Activated T-helper 9 cell treated with anti-CD3 and anti-CD28 coated beads, Interleukin-2, amount 50 U/mL, for 16 hours (primary cell): ENCODE measurements around the gene DEDD2.

Experiments used
- DNase-seq: peaks from one replicate; pipeline ENCODE4 v3.0.0-alpha.2; 2020; ENCODE audit warnings: low read depth

The DEDD2 gene

DNA sequence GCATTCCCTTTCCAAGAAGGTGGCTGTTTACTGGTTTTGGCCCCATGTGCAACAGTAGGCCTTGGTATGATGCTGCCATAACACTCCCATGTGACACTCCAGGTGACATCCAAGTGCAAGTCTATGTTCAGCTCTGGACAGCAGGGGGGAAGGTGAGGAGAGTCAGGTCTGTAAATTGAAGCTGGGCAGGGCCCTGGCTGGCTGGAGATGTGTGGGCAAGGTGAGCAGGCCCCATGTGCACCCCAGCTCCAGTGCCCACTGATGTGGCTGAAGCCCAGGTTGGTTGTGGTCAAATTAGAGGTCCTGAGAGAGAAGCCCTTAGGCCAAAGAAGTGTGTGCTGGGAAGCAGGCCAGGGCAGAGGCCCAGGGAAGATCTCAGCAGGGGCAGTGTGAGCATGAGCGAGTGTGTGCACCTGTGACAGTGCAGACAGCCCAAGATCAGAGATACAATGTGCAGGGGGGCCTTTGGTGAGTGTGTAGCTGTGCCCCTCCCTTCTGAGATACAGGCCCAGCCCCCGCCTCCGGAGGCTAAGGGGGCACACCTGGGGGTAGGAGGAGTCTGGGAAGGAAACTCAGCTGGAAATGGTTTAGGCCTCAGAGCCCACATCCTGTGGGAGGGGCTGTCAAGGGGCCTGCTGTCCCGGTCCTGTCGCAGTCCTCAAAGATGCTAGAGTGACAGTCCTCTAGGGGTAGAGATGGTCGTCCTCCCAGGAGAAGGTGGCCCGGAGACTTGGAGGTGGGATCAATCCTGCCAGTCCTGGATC is 18.6 kb downstream of the DEDD2 start:
- peak; percentile 50 for DNase-seq

DNA sequence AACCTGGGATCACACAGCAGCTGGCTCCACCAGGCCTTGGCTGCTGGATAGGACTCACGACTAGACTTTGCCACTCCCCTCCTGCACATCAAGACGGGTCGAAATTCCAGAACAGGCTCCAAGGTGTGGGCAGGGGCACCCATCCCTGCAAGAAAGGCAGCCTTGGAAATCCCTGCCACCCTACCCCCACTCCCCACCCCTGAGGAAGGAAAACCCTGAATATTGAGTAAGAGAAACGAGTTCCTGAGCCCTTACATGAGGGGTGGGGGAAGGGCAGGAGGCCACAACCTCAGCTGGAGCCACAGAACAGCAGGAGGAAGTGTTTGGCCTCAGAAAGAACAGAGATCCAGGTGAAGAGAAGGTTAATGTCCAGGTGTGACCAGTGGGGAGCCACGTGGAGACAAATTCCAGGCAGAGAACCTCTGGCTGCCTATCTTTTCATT is 20.1 kb downstream of the DEDD2 start:
- DNase-seq: no peak

DNA sequence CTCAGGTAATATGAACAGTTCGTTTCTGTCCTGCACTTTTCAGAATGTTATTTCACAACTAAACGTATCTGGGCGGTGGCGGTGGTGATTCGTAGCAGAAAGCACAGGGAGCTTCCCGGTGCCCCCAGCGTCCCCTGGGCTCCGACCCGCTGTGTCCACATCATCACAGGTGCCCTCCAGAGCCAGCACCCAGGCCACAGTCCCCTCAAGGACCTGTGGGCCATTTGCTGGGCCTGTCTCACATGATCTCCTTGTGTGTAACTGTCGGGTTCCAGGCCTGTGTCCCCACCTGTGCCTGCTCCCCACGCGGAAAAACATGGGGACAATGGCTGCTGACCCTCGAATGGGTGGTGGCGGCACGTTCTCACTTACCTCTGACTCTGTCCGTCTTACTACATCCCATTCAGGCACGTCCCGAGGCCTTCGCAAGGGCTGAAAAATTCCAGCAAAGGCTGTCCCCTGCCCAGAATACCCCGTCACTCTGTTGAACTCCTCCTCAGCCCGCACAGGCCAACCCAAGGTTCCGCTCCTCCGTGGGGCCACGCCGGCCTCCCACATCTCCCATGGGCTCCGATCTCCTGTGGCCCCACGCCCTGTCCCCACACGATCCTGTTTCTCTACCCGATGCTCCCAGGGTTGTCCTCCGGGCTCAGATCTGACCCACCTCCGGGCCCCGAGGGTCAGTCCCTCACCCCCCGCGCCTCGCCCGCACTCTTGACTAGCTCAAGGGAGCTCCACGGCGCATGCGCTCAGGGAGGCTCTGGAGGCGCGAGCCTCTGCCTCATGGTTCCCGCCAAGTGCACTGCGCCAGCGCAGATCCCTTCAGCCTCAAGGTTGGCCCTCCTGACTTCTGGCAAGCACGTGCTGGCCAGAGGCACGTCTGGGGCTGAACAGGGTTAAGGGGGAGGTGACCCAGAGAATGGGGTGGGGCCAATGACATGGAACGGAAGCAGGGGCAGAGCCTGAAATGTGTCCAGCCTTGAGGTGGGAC is 21.2 kb downstream of the DEDD2 start:
- no peak for DNase-seq

DNA sequence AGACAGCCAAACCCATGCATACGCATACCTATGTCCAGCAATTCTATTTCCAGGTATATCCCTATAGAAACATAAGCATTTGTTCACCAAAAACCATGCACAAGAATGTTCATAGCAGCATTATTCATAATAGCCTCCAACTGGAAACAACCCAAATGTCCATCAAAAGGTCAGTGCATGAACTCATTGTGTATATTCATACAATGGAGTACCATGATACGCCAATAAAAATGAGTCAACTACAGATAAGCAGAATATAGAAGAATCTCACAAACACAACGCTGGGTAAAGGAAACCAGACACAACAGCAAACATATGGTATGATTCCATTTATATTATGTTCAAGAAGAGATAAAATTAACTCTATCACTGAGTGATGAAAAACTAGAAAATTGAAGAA is 23.8 kb downstream of the DEDD2 start:
- no peak for DNase-seq

DNA sequence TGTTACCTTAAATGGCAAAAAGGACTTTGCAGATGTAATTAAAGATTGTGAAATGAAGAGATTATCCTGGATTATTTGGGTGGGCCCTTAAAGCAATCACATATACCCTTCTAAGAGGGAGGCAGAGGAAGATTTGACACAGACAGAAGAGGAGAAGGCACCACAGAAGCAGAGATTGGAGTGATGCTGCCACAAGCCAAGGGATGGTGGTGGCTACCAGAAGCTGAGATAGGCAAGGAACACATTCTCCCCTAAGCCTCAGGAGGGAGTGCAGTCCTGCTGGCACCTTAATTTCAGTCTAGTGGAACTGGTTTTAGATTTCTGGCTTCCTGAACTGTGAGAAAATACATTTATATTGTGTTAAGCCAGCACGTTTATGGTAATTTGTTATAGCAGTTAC is 24.2 kb downstream of the DEDD2 start:
- DNase-seq: no peak

DNA sequence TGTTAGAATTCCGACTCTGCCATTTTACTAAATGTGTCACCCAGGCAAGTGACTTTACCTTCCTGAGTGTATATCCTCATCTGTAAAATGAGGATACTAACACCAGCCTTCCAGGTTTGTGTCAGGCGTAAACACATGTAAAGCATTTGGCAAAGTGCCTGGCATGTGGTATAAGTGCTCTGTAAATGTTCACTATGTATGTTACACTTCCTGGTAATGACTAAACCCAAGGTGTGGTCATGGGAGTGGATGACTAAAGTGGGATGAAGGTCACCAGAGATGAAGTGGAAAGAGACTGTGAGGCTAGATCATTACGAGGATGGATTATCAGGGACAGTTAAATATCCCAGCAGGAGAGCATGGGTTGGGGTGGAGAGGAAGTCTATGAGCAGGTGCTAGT is 25.6 kb downstream of the DEDD2 start:
- no peak for DNase-seq

DNA sequence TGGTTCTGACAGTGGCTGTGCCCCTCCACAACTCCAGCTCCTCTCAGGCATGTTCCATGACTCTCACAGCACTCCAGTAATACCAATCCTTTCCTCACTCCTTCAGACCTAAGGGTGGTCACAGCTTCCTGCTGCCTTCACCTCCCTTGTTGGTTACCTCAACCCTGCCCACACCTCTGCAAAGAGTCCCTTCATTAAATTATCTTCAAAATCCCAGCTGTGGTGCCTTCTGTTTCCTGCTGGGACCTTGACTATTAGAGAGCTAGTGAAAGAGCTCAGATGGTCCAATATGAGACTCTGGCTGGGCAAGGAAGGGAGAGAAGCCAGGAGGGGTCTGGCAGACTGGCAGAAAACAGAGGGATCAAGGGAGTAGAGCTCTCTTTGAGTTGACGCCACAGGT is 26.1 kb downstream of the DEDD2 start:
- DNase-seq: no peak

DNA sequence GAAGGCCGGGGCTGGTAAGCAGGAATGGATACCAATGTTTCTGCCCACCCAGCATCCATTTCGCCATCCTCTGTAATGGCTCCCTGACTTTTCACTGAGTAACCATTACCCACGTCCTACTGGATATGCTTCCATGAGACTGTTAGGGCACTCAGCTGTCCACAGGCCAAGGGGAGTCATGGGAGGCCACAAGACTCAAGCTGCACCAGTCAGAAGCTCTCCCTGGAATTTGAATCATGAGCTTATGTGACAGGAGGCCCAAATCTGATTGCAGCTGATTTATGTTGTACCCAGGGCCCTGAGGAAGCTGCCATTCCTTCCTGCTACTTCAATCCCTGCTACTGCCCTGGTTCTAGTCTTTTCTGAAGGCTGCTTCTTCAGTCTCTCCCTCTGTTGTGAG is 28.3 kb downstream of the DEDD2 start:
- no peak for DNase-seq

DNA sequence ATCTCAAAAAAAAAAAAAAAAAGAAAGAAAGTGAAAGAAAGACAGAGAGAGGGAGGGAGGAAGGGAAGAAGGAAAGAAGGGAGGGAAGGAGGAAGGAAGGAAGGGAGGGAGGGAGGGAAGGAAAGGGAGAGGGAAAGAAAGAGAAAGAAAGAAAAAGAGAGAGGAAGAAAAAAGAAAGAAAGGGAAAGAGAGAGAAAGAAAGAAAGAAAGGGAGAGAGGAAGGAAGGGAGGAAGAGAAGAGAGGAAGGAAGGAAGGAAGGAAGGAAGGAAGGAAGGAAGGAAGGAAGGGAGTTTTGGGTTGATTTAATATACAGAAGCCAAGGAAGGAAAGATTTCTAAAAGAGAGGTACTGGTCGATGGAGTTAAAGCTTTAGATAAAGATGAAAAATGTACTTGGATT is 28.8 kb downstream of the DEDD2 start:
- no peak for DNase-seq

DNA sequence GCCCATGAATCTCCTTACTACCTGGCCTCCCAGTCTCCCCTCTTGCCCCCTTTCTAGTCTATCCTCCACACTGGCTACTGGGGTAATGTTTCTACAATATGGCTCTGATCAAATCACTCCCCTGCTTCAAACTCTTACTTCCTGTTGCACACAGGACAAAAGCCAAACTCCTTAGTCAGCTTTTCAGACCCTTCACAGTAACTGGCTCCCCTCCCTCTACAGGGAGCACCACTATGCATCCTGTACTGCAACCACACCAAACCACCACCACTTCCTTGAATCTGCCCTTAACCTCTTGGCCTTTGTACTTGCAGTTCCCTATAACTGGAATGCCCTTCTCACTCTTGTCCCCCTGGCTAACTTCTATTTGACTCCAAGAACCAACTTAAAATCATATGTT is 32.2 kb downstream of the DEDD2 start:
- DNase-seq: no peak

DNA sequence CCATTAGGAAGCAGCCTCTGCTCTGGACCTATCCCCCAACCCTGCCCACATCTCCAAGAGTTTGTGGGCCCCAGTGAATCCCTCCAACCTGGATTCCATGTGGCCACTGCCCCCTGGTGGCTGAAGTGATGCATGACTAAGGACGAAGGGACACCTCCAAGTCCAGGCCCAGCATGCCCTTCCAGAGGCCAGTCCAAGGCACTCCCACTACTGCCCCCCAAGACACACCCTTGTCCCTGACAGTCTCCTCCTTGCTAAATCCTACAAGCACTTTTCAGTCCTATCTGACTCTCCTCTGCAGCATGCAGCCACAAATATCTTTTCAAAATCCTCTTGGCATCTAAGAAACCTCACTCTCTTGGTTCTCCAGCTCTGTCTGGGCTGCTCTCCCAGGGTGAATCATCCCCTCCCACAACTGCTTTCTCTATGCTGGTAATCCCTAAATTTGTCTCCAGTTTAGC is 33.0 kb downstream of the DEDD2 start:
- DNase-seq: peak; percentile 61

DNA sequence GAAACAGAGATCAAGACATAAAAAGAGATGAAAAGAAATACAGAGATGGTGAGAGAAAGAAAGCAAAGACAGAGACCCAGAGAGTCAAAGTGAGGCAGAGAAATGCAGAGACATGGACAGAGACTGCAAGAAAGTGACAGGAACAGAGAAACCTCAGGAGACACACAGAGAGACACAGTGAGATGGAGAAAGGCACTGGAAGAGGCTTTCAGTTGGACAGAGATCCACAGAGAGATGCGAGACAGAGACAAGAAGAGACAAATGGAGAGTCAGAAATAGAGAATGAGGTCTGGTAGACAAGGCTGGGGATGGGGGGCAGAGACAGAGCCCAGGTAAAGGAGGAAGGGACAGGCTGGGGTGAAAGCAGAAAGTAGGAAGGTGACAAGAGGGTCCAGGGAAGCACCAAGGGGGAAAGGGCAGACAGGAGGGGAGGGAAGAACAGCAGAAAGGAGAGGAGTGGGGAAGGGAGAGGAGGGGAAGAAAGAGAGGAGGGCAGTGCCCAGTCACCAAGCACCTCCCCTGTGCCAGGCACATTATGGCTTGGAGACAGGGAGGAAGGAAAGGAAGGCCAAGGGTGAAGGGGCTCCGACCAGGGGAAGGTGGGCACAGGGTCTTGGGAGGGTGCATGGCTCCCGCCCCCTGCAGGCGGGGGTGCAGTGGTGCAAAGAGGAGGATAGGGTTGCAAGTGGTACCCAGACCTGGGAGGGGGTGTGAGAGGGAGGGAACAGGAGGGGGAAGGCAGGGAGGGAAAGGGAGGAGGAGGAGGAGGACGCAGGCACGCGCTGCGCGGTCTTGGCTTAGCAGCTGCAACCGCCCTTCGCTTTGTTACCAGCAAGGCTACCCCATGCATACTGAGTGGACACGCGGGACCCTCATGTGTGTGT is 38.4 kb downstream of the DEDD2 start:
- DNase-seq: no peak

DNA sequence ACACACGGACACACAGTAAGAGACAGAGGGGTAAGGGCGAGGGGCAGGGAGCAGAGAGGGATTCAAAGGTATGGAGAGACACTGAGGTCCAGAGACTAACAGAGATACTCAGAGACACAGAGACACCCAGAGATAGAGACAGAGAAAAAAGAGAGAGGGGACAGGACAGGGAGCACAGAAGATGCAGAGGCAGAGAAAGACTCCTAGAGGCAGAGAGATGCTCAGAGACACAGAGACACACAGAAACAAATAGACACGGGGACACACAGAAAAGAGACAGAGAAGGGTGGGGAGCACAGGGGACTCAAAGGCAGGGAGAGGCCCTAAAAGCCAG is 39.8 kb downstream of the DEDD2 start:
- DNase-seq: no peak

DNA sequence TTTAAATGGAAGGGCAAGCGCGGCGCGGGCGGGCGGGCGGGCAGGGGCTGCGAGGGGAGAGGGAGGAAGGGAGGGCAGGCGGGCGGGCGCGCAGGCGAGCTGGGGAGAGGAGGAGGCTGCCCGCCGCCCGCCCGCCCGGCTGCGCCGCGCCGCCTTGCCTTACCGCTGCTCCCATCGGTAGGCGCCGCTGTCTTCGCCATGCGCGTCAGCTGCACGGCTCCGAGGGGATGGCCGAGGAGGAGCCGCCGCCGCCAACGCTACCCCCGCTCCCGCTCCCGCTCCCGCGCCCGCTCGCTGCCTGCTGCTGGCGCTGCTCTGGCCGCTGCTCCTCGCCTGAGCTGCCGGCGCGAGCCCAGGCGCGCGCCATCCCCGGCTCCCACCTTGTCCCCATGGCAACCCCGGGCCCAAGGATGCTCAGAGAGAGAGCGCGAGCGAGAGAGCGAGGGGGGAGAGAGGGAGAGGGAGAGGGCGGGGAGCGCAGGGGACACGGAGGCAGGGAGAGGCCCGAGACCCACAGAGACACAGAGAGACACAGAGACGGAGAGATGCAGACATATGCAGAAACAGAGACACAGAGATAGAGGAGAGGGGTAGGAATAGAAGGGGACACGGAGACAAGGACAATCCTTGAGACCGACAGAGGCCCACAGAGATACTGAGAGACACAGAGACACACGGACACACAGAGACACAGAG is 40.3 kb downstream of the DEDD2 start:
- DNase-seq: peak; percentile 66

DNA sequence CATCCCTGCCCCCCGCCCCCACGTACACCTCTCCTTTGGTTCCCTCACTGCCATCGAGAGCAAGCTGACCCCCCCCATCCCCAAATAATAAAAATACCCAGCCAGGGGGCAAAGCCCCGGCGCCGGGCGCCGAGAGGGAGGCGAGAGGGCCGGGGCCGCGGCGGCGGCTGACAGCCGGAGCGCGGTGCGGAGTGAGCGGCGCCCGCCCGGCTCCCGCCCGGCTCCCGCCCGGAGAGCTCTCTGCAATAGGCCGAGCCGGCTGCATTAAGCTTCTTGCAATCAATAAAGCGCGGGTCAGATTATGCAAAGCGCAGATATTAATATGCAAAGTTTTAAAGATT is 40.9 kb downstream of the DEDD2 start:
- DNase-seq: no peak

DNA sequence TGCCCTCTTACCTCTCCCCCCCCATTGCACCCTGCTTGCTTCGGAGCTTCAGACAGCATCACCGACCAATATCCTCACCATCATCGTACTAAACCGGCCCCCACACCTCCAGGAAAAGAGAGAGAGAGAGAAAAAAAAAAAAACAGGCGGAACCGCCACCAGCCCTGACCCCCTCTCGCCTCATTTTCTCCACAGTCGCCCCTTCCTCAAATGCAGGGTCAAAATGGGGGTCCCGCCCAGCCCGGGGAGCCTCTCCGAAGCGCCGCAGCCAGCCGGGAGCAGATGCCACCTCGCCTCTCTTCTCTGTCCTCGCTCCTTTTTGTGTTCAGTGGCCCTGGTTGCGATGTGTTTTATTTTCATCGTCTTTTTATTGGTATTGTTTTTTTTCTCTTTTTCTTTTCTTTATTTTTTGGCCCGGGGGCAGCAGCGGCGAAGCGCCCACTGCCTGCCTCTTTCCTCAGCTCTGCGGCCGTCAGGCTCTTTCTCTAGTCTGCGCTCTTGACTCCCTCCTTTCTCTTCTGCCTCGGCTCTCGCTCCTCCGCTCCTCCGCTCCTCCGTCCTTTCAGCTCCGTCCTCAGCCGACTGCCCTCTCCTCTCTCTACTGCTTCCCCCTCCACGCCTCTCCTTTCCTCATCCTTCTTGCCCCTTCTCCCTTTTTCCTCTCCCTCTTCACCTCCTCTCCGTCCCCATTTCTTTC is 41.4 kb downstream of the DEDD2 start:
- DNase-seq: no peak

DNA sequence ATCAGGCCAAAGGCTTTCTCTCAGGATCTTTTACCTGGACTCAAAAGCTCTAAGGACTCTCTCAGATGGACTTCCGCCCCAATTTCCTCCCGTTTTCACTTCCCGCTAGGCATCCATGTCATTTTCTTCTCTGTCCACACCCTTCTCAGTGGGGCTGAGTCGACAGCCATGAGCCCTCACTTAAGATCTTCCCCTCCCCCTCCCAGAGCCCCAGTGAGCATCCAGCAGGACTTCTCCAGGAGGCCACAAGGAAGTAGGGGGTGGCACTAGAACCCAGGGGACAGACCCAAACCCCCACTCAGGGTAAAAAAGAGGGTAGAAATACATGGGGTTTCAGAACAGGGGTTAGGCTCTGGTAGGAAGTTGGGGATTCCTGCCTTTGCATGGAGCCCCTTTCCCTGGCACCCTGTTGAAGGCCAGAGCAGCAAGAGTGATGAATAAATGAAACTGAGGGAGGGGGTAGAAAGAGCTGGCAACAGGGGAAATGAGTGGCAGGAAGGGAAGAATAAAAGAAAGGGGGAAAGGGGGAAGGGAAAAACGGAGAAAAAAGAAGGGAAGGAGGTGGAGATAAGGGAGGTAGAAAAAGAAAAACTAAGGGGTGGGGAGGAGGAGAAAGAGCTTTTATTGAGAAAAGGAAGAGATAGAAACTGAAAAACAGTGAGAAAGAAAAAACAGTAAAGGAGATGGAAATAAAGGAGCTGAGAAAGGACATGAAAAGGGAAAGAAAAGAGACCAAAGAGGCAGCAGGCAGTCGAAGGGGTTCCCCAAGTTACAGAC is 42.3 kb downstream of the DEDD2 start:
- no peak for DNase-seq

DNA sequence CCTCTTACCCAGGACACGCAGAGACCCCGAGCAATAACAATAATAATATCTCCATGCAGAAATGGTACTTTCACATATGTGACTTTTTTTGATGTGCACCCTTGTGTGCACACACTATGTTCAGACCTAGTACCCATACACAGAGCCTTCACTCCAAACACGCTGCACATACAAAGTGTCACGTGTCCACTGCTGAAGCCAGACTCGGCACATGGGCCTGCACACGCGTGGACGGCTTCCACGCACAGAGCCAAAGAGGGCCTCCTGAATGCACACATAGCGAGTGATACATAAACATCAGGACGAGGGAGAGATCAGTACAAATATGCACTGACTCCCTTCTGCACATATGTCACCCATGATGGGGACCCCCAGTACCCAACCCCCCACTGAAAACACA is 43.3 kb downstream of the DEDD2 start:
- DNase-seq: no peak

DNA sequence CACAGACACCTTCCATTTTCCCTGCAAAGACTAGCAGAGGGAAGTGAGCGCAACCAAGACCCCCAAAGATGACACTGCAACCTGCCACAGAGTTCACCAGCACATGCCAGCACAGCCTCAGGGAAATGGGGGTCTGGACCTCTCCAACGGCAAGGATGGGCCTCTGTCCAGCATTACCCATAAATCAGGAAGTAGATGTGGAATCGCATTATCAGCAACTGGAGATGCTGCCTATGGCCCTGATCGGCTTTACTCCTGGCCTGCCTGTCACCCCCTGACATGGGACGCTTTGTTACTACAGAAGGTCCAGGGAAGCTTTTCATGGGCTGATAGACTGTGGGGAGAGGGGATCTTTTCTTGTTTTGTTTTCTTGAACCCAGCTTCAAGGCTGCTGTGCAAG is 43.8 kb downstream of the DEDD2 start:
- no peak for DNase-seq

DNA sequence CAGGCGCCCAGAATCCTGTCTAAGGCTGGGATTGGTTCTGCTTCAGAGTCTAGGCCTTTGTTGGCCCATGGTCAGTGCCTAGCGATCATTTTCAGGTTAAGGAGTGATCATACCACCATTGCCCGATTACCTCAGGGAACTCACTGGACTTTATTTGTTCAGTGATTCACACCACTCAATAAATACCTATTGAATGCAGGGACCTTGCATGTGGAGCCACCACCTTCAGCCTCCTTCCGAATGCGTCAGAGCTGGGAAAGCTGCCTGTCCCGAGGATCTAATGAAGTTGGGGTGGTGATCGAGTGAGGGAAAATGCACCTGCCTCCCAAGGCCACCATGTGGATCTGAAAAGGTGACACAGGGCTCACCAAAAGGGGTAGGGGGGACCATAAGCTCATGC is 45.2 kb downstream of the DEDD2 start:
- no peak for DNase-seq
